HG02852 (cell line): ENCODE data around the gene WDR46.

ENCODE experiments used
- ATAC-seq: cut with Tn5 transposase; IDR thresholded peaks from one replicate; pipeline ENCODE4 v1.9.1; 2021; ENCODE audit warnings: mild to moderate bottlenecking, moderate library complexity; ENCODE audit not compliant: unreplicated experiment

WDR46 gene, protein sequence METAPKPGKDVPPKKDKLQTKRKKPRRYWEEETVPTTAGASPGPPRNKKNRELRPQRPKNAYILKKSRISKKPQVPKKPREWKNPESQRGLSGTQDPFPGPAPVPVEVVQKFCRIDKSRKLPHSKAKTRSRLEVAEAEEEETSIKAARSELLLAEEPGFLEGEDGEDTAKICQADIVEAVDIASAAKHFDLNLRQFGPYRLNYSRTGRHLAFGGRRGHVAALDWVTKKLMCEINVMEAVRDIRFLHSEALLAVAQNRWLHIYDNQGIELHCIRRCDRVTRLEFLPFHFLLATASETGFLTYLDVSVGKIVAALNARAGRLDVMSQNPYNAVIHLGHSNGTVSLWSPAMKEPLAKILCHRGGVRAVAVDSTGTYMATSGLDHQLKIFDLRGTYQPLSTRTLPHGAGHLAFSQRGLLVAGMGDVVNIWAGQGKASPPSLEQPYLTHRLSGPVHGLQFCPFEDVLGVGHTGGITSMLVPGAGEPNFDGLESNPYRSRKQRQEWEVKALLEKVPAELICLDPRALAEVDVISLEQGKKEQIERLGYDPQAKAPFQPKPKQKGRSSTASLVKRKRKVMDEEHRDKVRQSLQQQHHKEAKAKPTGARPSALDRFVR

DNA sequence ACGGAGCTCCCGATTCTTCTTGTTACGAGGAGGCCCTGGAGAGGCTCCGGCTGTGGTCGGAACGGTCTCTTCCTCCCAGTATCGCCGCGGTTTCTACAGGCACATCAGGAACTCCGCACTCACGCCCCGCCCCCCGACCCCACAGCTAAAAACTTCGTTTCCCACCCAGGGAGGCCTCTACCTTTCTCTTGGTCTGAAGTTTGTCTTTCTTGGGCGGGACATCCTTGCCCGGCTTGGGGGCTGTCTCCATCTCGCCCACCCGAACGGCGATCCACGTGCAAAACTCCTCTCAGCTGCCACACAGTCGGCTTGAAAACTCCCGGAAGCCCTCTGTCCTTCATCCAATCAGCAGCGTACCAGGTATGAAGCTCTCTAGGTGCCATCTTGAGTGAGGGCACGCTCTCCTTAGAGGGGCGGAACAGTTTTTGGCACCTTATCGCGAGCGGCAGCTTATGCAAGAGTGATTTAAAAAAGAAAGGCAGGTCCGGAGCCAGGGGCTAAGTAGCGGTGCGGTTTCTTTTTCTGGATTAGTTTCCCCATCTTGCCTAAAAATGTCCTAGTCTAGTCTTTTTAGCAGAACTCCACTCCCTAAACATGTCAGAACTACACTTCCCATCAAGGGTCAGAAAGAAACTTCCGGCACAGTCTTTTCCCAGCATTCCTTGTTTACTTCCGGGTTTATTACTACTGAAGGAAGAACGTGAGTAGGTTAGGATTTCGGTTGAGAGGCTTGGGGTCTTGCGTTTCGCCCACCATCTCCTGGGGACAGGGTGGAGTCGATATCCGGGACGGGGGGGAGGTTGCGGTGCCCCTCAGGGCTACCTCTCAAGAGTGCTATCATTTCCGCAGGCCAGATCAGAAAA is at the start of gene WDR46, which contains the start of gene PFDN6:
WDR46 (minus strand) TSS at position 319 of the 863 bp plus-strand sequence; CDS start at position 250, 69 bp downstream.
PFDN6 (plus strand) TSS at position 681 of the 863 bp plus-strand sequence. CDS start 256 bp downstream, outside the sequence.
- peak; percentile 86 for ATAC-seq

DNA sequence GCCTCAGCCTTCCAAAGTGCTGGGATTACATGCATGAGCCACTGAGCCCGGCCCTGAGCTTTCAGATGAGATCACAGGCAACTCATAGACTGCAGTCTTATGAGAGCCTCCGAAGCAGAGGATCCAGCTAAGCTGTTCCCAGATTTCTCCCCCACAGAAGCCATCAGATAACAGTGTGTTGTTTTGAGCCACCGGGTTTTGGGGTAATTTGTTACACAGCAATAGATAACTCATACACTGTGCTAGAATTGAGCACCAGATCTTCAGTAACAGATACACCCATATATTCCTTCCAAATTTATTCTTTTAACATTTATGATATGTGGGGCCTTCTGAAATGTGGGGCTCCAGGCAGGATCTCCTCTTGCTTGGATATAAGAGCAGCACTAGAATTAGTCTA is 47.5 kb upstream of the WDR46 start:
- no peak for ATAC-seq

DNA sequence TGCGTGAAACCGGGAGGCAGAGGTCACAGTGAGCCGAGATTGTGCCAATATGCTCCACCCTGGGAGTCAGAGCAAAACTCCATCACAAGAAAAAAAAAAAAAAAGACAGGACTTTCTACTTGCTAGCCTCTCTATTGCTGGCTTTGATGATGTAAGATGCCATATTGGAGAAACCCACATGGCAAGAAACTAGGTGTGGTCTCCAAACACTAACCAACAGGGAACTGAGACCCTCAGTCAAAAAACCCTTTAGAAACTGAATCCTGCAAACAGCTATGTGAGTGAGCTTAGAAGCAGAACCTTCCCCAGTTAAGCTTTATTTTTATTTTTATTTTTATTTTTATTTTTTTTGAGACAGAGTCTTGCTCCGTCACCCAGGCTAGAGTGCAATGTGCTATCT is 46.9 kb upstream of the WDR46 start:
- ATAC-seq: no peak

DNA sequence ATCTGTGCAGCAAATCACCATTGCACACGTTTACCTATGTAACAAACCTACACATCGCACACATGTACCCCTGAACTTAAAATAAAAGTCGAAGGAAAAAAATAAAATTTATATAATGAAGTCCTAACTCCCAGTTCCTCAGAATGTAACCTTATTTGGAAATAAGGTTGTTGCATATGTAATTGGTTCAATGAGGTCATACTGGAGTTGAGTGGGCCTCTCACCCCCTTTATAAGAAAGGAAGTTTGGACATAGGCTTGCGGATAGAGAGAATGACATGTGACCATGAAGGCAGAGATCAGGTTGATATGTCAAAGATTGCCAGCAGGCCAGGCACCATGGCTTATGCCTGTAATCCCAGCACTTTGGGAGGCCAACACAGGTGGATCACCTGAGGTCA is 44.6 kb upstream of the WDR46 start:
- no peak for ATAC-seq

DNA sequence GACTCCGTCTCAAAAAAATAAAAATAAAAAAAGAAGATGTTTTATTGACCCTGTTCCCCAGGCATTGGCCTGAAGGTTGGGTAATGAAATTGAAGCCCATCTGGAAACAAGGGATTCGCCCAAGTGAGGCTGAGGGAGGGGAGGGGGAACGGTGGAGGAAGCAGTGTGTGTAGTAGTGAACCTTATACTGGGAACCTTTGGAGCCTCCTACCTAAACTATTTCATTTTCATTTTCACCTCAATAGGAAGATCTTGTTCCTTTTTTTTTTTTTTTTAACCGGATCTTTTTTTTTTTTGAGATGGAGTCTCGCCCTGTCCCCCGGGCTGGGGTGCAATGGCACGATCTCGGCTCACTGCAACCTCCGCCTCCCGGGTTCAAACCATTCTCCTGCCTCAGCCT is 41.7 kb upstream of the WDR46 start:
- no peak for ATAC-seq

DNA sequence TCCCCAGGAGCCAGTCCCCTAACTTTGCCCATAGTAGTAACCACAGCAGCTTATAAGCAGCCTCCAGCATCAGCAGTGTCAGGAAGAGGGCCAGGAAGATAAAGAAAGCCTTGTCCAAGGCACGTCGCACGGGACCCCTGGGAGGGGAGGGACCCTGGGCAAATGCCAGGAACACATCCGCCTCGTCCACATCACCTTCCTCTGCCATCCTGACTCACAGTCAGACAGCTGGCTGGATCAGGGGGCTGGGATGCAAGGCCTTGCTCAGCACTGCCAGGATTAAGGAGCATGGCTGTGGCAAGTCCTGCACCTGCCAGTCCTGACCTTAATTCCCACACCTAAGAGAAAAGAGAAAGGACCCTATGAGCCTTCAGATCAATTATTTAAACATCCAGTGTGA is 40.0 kb upstream of the WDR46 start:
- no peak for ATAC-seq

DNA sequence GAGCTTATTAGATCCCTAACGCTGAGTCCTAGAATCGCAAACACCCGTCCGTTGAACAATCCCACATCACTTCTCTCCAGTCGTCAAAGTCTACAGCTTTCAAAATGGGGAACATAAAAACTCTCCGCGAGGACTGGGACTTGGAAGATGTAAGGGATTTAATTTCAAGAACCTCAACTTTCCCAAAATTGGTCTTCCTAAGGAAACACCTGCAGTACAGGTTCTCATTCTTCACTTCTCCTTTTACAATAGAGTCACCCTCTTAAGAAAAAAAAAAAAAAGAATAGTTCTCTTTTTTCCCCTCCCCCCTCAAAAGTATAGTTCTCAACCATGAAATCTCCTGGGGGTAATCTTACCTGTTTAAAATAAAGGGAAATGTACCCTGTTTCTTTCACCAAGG is 35.1 kb upstream of the WDR46 start:
- ATAC-seq: no peak

DNA sequence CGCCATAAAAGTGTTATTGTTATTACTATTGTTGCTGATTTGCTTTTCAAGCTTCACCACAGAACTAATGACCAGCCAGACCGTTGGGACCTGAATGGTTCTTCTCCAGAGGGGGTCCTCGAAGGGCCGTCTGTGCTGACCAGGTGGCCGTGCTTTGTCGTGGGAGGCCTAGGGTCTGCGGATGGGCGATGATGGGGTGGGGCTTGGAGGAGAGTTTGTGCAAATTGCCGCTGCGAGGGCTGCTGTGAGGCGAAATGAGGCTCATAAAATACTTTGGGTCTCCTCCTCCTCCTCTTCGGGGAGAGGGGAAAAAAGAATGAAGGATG is 34.5 kb upstream of the WDR46 start:
- ATAC-seq: peak; percentile 7

DNA sequence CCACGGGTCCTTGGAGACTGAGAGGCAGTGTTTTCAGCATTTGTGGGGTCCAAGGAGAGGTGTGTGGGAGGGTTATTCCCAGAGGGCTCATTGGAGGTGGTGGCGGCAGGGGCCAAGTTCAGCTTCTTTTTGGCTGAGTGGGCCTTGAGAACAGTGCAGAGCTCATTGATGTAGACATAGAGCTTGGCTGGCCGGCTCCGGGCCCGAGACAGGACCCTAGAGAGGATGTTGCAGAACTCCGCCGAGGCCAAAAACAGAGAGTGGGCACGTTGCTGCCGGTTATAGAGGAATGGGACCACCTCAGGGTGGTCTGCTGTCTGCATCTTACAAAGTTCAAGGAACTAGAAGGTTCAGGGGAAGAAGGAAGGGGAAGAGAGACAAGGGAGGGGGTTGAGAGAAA is 32.2 kb upstream of the WDR46 start:
- no peak for ATAC-seq

DNA sequence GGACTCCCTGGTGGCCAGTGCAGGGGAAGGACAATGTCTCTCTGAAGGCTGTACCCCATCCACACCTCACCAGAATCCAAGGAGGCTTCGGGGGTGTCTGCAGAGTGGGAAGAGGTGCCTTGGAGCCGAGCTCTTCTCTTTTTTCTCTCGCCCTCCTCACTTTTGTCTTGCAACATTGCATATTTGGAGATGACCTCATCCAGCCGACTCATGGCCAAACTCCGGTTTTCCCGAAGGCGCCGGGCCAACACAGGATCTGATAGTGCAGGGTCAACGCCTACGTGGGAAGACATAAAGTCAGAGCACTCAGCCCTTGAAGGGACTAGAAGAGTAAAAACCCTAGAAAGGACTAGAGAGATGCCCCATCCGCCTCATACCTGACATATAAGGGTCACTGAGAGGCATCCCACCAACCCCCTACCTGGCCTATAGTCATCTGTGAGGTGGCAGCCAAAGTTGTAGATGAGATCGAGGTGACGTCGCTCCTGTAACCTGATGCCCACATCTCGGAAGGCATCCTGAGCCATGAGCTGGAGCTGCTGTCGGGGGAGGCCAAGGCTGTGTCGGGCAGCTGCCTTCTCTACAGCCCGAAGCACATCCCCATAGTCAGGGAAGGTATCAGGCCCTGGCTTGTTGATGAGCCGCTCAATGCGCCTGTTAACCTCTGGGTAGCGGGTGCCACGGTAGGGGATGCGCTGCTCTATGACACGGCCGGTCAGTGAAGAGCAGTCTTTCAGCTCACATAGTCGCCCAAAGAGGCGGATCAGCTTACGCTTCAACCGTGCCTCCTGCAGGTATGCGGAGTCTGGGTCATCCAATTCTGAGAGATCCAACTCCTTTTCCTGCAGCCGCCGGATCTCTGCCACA is 31.5 kb upstream of the WDR46 start:
- ATAC-seq: no peak

DNA sequence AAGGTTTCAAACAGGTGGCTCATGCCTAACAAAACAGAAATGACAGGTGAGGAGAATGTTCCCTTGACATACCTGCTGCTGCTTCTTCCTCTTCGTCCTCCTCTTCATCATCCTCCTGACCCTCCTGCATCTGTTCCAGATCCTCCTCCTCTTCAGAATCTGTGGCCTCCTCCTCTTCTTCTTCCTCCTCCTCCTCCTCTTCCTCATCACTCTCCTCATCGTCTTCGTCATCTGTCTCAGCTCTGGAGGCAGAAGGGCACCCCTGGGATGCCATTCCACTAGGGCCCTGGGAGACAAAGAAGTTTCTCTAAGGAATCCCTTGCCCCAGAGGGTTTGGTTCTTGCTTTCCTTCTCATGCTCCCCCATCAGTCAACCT is 30.9 kb upstream of the WDR46 start:
- no peak for ATAC-seq

DNA sequence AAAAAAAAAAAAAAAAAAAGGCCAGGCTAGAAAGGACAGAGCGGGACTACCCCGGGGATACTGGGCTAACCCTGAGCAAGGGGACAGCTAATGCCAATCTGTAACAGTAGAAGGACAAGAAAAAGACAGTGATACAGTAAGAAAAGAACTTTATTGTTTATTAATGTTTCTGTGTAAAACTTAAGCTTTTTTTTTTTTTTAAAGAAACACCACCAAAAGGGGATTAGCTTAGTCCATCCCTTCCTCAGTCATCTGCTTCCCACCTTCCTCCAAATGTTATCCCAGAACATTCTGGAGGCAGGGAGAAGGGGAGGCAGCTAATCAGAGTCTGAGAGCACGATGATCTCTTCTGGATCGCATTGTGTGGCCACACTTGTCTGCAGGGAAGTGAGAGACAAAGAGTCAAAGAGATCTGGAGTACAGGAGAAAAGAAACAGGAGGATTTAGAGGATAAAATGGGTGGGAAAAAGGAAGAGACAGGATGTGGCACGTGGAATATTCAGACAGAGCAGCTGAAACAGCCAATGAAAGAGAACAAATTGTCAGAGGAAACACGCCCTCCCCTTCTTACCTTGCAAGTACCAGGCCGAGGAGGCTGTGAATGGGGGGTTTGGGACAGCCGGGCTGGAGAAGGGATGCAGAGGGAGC is 29.5 kb upstream of the WDR46 start:
- ATAC-seq: no peak

DNA sequence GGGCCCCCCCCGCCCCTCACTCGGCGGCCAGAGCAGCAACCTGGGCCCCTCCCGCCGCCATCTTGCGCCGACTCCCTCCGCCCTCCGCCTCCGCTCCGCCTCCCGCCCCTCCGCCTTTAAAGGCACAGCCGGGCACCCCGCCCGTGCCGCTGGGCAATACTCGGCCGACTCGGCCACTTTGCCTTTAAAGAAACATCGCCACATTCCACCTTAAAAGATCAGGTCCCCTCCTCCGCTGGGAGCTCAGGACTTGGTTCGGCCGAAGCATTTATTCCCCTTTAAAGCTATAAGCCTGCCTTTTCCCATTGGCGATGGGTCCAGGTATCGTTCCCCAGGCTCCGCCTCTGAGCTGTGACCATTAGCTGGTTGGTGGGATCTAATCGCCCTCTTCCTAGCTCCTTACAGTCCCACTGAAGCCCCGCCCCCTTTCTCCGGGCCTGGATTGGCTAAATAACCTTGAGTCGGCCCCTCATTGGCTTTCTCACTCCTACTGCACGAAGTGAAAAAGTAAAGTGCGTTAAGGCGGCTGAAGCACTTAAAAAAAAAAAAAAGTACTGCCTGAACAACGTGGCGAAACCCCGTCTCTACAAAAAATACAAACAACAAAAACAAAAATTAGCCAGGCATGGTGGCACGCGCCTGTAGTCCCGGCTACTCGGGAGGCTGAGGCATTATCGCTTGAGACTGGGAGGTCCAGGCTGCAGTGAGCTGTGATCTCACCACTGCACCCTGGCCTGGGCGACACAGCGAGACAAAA is 28.8 kb upstream of the WDR46 start, which contains the start of gene ZBTB22:
ZBTB22 (minus strand) TSS at position 76 of the 757 bp plus-strand sequence. CDS start 828 bp downstream, outside the sequence.
- peak; percentile 36 for ATAC-seq

DNA sequence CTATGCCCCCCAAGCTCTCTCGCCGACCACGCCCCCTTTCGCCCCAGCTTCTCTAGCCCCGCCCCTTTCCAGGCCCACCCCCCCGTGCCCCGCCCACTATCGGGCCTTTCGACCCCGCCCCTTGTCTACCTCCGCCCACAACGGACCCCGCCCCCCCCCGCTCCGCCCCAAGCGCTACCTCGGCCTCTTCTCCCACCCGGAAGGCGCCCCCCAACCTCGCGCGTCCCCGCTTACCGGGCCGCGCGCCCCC is 28.3 kb upstream of the WDR46 start:
- ATAC-seq: no peak

DNA sequence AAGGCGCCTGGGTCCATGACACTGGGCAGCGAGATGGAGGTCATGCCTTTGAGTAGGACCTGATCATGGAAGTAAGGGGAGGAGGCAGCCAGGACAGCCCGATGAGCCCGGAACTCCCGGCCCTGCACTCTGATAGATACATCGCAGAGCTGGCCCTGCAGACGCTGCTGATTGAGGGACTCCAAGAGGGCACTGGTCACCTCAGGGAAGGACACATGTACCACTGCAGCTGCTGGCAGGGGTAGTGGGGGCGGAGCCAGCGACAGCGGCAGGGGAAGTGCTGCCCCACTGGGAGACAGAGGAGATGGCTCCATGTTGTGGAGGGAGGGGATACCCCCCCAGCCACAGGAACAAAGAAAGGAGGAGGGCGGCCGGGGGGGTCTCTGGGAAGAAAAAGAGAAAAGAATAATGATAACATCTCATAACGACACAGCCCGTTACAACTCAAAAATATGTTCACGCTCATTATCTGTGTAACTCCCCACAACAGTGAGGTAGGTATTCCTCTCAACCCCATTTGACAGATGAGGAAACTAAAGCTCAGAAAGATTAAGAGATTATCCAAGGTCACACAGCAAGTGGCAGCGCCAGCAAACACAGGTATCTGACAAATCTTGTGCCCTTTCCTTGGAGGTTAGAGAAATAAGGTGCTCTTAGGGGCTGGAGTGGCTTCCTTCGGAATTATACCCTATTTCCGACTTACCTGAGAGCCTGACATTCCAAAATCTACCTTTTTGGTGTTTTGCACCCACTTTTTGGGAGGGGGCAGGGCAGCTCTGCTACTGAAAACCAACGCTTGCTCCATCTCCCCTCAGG is 27.8 kb upstream of the WDR46 start:
- ATAC-seq: no peak

DNA sequence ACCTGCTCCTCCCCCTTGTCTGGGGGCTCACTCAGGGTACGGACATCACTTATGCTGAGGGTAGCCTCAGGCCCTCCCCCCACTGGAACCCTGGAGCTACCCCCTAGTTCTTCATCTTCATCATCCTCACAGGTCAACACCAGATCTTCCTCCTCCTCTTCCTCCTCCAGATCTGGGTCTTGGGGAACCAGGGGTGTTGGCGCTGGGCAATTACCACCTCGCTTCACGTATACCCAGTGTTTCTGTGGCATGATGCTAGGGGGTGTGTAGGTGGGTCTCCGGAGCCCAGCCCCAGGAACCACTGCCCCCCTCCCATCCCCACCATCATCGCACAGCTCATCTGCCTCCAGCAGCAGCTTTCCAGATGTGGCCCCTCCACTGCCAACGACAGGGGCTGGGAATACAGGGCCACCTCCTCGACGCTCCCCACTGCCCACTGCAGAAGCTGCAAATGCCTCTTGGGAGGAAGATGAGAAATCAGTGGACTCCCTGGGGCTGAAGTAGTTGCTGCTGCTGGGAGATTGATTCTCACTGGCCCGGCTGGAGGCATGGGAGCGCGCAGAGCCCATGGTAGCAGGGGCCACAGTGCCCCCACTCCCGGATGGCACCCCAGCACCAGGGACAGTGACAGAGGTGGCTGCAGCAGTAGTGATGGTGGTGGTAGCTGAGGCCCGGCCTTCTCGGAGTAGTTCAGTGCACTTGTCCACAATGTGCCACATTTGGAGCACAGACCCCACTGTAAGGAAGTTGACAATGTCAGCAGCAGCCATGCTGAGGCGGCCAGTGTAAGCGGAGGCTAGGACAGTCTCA is 27.0 kb upstream of the WDR46 start:
- ATAC-seq: no peak

DNA sequence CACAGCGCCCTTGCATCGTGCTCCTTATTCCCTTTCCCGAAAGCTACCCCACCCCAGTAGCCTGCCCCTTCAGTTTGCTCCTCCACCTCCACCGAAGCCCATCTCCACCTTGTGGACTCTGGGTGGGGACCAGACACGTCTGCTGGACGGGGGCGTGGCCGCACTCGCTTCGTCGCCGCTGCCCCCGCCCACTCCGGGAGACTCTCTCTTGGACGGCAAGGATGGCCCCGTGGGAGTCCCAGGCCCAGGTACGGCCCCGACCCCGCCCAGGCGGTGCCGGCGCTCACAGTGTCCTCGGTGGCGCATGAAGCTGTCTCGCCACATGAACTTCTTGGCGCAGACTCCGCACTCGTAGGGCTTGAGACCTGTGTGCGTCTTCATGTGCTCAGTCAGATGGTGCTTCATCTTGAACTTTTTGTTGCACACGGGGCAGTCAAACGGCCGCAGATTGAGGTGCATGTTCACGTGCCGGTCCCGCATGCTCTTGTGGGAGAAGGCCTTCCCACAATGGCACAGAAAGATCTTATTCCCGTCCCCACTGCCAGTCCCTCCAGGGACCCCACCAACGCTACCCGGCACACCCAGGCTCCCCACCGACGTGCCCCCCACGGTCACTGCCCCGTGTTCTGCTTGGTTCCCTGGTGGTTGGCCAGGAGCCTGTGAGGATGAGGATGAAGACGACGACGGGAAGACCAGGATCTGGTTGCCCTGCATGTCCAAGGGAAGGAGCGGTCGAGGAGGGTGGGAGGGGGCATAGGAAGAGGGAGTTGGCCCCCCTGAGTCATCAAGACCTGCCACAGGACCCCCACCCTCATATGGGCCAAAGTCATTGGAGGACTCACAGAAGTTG is 26.1 kb upstream of the WDR46 start:
- no peak for ATAC-seq
